RPMI7951 (cell line): ENCODE measurements around the gene PIH1D1. TPM values are rescaled to one million over a fixed set of nuclear protein-coding genes. Genes with fewer than 3 reads are reported as not detected.

ENCODE experiments used
- DNase-seq: peaks from one replicate; pipeline ENCODE4 v3.0.0-alpha.2; 2012; ENCODE audit warnings: low read depth
- total RNA-seq: library from RNA; depleted of rRNA; stranded (reverse); fragments of >200 nt; shearing (Covaris generic); gene quantifications from 2 replicates; pipeline ENCODE4 v1.2.3, GENCODE V29; 2014

Gene PIH1D1
- total RNA-seq, 1 experiment from 2014 or later: 176 TPM

DNA sequence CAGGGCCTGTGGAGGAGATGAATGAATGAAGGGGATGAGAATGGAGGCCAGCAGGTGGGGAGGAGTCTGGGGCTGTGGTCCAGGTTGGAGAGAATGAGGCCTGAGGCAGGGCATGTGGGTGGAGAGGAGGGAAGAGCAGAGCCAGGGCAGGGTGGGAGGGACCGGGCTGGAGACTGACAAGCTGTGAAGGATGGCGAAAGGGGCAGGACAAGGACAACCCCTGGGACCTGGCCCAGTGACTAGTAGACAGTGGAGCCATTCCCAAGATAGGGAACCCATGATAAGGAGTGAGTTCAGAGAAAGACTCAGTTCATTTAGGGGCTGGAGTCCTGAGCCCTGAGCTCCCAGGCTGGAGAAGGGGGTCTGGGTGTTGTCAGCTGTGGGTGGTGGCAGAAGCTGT, 31.4 kb downstream of the PIH1D1 start:
- DNase-seq: no peak

DNA sequence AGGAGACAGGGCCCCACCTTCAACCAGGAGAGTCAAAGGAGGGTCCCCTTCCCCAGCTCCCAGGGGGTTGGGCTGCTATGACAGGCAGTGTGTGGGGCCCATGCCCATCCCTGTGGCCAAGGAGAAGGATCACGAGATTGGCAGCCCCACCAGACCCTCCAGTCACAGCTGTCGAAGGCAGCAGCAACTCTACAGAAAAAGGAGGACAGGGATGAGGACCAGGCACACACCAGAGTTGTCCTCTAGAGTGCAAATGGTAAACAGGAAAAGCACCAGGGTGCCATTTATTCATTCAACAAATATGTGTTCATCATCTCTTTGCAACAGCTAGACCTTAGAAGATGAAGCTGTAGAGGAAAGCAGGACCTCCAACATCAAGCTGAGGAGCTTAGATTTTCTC, 32.4 kb downstream of the PIH1D1 start:
- DNase-seq: no peak

DNA sequence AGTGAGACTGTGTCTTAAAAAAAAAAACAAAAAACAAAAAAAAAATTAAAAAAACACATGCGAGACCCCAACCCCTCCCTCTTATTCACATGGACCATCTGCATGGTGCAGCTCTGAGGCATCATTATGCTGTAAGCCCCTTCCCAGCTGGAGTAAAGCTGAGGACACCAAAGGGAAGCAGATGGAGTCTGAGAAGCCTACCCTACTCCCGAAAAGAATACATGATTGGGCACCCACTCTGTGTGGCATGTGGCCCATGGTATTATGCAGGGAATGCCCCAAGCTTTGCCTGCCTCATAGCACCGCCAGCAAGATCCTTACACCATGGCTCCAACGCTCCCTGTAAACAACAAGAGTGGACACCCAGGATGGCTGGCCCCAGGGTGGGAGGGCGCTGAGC, 33.1 kb downstream of the PIH1D1 start:
- DNase-seq: no peak

DNA sequence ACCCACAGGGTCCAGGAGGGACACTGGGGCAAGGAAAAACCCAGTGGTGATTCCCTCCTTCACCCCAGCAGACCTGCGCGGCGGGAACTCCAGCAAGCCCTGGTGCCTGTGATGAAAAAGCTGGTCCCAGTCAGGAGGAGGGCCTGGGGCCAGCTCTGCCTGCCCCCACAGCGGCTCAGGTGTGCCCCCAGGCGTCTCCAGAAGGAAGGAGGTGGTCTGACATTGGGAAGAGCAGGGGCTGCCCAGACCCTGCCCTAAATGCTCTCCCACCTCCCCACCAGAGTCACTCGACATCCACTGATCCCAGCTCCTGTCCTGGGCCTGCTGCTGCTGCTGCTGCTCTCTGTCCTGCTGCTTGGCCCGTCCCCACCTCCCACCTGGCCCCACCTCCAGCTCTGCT, 34.5 kb downstream of the PIH1D1 start:
- no peak for DNase-seq

DNA sequence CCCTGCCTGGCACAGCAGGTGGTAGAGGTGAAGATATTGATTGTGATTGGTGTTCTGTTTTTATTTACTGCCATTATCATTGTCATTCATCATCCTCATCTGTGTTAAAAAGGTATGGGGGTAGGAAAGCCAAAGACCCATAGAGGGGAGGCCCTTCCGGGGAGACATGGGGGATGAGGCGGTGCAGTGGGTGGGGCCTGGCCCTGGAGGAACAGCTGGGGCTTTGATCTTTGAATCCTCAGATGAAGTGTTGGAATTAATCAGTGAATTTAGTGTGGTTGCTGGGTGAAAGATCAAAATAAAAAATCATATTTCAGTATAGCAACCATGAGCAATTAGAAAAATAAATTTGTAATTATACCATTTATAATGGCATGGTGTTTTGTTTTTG, 35.8 kb downstream of the PIH1D1 start:
- no peak for DNase-seq

DNA sequence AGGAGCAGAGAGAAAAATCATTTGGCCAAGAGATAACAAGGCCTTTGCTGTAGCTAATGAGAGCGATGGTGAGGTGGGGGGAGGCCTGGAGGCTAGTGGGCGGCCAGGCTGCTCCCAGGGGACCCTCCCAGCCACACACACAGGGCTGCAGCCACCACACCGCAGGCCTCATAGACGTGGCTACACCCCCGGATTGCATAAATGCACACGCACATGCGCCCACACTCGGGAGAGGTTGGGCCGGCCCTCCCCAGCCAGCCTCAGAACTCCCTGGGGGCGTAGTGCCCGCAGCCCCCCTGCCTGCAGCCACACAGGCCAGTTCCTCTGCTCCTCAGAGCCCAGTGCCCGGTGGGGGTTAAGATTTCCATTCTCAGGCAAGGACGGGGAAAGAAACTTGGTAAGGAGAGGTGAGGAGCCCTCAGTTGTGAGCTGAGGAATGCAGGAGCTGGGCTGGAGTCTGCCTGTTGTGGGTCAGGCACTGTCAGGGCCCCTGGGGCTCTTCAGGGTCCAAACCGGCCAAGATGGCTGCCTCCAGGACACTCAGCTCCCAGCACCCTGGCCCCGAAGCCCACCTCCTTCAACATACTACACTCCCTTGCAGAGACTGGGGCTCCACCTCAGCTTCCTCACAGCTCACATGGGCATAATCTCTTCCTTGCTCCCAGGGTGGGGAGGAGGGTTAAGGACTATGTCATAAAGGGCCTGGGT, 36.4 kb downstream of the PIH1D1 start:
- no peak for DNase-seq

DNA sequence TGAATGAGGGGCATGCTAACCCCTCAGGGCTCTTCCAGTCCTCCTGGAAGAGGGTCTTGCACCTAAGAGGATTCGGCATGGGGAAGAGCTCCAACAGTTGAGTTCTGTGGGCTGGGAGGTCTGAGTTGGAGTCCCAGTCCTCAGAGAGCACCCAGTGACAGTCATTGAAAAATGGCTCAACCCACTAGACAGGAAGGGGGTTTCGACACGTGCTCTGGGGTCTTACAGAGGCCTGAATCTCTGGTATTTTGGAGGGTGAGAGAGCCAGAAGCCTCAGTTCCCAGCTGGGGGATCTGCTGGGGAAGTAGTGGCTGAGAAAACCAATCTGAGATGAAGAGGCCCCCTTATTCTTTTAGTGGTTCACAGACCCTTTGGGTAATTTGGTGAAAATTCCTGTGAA, 37.4 kb downstream of the PIH1D1 start:
- no peak for DNase-seq

DNA sequence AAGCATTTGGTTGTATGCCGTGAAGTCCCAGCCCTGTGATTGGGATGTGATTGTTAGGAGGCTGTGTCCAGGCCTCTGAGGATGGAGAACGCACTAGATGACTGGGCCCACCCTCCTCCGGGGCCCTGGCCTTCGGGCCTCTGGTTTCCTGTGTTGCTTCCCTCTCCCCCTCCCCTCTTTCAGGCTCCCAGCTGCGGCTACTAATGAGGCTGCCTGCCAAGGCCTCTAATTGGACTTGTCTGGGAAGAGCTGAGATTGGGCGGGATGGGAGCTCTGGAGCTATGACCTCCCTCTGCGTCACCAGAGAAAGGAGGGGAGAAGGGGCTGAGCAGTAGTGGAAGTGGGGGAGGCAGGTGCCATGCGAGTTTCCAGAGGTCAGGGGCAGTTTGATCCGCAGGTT, 38.3 kb downstream of the PIH1D1 start:
- DNase-seq: no peak

DNA sequence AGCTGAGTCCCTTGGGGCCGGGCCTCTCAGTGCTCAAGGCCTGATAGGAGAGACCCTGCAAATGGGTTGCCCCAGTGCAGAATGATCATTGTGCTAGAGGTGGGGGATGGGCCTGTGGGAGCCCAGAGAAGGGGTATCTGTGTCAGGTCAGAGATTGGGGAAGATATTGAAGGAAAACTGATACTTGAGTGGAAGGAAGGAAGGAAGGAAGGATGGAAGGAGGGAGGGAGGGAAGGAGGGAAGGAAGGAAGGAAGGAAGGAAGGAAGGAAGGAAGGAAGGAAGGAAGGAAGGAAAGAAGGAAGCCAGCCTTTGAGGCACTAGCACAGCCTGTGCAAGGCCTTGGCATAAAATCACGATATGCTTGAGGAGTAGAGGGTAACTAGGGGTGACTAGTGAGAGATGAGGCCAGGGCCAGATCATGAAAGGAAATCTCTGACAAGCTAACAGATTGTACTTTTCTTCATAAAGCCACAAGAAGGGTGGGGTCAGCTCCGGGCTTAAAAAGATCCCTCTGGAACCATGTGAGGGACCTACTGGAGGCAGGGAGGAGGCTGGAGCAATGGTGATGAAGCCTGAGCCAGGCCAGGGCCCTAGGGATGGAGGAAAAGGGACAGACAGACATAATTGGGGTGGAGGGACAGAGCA, 39.8 kb downstream of the PIH1D1 start:
- no peak for DNase-seq

DNA sequence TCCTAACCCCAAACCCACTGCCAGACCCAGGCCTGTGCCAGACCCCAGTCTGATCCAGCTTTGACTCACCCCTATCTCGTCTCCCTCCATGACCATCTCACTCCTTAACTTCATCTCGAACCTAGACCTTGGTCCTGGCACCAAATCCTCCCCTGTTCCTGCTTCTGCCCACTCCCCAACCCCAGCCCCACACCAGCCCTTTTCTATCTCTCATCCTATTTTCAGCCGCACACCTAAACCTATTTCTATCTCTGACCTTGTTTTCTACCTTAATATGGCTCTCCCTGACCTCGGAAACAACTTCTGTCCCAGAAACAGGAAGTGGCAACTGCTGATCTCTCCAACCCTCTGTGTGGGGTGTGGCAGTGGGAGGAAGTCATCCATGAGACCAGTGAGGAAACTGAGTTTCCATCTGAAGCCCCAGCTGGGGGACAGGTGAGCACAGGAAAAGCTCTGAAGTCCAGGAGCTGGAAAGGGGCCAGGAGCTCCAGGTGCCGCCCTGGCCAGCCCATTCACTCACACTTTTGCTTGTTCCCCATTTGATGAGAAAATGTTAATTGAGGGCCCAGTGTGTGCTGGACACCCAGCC, 42.1 kb downstream of the PIH1D1 start:
- no peak for DNase-seq

DNA sequence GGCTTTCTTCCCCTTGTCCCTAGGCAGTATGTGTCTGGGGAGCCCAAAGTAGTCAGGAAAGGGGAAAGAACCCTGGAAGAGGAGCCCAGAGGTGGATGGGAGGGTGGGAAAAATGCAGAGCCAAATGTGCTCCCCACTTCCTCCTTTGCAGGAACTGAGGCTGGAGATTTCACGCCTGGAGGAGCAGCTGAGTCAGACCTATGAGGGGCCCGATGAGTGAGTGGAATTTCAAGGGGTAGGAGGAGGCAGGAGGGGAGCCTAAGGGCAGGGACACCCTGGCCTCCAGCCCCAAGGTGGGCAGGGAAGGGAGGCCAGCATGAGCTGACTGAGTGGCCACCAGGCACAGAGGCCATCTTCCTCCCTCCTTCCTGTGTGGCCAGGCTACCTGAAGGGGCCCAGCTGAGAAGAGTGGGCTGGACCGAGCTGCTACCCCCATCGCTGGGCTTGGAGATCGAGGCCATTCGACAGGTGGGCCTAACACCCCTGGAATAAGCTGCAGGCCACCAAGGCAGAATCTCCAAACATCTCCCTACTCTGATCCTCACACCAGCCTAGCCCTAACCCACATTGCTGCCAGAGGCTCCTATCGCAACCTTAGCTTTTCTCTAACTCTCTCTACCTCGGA, 42.7 kb downstream of the PIH1D1 start:
- peak; percentile 24 for DNase-seq

DNA sequence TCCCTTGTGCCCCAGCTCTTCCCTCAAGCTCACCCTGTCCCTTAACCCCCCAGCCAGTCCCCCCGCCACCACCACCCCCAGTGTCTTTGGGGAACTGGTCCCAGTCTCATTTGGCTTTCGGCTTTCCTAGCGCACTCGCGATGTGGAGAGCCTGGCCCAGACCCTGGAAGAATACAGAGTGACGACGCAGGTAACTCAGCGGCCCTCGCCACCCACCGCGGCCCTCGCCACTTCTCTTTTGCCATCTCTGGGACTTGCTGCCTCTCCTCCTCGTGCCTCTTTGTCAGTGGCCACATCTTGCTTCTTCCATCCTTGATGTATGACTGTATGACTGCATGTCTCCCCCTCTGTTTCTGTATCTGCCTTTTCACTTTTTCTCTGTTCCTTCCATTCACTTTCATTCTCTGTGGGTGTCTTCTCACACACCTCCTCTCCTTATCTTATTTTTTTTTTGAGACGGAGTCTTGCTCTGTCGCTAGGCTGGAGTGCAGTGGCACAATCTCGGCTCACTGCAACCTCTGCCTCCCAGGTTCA, 44.1 kb downstream of the PIH1D1 start:
- DNase-seq: no peak

DNA sequence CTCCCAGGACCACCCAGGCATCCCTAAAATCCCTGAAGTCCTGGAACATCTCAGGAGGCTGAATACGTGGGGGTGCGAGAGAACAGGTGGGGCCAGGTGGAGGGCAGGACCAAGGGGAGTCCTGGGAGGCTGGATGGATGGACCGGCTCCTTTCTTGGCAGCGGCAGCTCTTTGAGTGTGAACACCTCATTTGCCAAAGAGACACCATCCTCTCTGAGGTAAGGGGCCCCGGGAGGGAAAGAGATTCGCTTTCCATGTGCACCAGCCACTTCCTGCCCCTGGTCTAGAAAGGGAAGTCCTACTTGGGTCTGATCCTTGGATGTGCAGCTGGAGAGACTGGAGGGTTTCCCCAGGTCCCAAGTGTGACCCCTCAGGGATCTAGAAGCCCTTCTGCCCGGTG, 44.5 kb downstream of the PIH1D1 start:
- DNase-seq: no peak

DNA sequence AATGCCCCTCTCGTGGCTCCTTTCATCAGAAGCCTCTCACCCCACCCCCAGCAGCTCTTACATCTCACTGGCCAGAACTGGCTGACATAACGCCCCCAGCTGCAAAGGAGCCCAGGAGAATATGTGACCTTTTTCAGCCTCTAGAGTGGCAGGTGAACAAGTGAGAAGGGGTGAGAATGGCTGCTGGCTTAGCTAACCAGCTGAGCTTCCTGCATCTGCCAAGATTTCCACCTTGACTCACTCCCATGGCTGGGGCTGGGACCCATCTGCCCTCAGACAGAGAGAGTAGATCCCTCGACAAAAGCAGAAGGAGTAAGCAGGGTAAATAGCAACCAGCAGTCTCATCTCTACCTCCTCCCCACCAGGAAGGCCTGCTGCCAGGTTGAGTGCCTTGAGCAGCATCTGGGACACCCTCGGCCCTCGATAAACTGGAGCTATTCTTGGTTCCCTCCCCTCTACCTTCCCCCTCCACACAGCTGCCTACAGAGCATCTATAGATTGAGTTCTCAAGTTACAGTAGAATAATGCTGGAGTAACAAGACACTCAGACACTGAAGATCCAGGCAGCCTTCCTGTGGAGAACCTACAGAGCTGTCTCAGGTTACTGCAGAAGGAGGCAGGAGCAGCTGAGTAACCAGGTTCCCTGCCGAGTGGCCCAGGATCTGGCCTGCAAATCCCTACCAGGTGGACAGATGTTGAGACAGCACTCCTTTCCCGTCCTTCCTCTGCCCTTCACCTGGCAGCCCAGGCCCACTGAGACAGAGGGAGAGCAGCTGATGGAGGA, 48.0 kb downstream of the PIH1D1 start:
- DNase-seq: no peak

DNA sequence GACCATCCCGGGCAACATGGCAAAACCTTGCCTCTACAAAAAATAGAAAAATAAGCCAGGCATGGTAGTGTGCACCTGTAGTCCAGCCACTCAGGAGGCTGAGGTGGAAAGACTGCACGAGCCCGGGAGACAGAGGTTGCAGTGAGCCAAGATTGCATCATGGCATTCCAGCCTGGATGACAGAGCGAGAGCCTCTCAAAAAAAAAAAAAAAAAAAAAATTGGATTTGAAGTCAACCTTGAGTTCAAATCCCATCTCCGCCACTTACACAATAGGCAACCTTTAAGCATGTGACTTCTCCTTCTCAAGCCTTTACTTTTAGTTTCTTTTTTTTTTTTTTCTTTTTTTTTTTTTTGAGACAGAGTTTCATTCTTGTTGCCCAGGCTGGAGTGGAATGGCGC, 51.6 kb downstream of the PIH1D1 start:
- DNase-seq: no peak

DNA sequence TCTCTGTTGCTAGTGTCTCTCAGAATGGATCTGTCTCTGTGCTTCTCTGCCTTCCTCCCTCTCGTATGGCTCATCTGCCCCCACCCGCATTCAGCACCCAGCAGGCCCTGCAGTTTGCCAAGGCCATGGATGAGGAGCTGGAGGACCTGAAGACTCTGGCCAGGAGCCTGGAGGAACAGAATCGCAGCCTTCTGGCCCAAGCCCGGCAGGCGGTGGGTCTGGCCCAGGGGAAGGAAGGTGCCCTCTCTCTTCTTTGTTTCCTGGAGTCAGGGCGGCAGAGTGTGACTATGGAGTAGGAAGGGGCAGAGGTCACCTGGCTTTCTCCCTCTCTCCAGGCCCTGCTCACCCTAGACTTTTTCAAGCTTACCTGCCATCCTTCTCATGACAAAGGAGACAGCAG, 52.7 kb downstream of the PIH1D1 start:
- DNase-seq: no peak

DNA sequence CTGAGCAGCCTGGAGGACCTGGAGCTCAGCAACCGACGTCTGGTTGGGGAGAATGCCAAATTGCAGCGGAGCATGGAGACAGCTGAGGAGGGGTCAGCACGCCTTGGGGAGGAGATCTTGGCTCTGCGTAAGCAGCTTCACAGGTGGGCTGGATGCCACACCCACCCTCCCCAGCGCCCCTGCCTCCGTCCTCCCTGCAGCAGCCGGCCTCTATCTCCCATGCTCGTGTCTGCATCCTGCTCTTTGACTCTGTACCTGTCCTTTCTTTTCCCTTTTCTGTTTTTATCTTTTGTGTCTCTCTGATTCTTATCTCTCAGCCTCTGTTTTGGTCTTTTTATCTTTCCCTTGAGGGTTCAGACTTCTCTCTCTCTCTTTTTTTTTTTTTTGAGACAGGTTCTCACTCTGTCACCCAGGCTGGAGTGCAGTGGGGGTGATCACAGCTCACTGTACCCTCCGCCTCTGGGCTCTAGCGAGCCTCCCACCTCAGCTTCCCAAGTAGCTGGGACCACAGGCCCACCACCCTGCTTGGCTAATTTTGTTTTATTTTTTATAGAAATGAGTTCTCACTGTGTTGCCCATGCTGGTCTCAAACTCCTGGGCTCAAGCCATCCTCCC, 53.5 kb downstream of the PIH1D1 start:
- DNase-seq: no peak

DNA sequence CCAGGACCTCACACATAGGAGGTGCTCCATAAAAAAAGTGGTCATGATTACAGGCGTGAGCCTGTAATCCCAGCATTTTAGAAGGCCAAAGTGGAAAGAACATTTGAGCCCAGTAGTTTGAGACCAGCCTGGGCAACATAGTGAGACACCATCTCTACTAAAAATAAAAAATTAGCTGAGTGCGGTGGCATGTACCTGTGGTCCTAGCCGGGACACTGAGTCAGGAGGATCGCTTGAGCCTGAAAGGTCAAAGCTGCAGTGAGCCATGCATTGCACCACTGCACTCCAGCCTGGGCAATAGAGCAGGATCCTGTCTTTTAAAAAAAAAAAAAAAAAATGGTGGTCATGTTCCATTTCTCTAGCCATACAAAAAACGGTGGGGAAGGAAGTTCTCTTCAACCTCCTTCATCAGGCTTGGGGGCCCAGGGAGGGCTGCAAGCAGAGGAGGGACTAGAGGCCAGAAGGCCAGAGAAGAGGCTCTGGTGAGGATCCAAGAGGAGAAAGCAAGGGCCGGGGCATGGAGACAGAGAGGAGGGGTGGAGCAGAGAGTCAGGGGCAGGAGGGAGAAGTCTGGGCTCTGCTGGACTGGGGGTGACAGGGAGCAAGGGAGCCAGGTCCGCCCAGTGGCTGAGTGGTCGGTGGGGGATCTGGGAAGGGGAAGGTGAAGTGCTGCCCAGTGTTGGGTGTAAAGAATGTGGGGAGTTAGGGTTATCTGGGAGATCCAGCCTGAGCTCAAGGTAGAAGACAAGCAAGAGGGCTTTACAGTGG, 54.7 kb downstream of the PIH1D1 start:
- DNase-seq: no peak
